ENCODE data around the gene RFX4. TPM values are rescaled to one million over a fixed set of nuclear protein-coding genes. Genes with fewer than 3 reads are reported as not detected.
"Not testable (repeated sequence)": the region's sequence is repeated elsewhere in the genome, so short reads cannot be mapped to it uniquely, and the experiment has no call there.

RFX4 gene
- polyA plus RNA-seq, 1 donor (not counting 4 experiments of a cell fraction or from before 2014, with no cell fraction given), result not detected

DNA sequence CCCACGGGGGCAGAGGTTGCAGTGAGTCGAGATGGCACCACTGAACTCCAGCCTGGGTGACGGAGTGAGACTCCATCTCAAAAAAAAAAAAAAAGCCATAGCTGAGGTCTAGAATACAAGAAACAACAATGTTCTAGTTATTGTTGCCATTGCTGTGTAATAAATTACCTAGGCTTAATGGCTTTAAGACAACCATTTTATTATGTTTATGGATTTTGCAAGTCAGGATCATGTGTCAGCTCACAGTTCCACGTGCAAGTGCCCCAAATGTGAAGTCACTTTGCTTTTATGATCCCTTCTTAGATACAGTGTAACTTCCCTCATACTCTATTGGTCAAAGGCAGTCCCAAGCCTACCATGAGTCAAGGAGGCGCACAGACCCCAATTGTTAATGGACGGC is 142.1 kb downstream of the RFX4 start:
- Histone ChIP-seq H3K4me3 (ENCODE audit: control insufficient read depth in 2 of 3, extremely low read depth in 1 of 3, insufficient read depth in 2 of 3, low read depth in 1 of 3, low read length in 3 of 3) (no peak overlapping the region), H3K36me3 (ENCODE audit: control insufficient read depth in 2 of 2, extremely low read depth in 1 of 2, insufficient read depth in 2 of 2, low read length in 2 of 2) (no peaks in the 10 kb centered on the region), H3K9ac (ENCODE audit: control insufficient read depth, extremely low read depth, insufficient read depth, low read length) (no peak overlapping the region), H3K4me1 (ENCODE audit: control insufficient read depth, extremely low read depth, insufficient read depth, low read length) (no peaks in the 10 kb centered on the region), H3K9me1 (ENCODE audit: control insufficient read depth, extremely low read depth, insufficient read depth, low read length) (no peaks in the 10 kb centered on the region), H2AFZ (ENCODE audit: control insufficient read depth, low read length) (no peak overlapping the region), H3K79me2 (ENCODE audit: control insufficient read depth, insufficient read depth, low read length) (no peaks in the 10 kb centered on the region), H3K9me3 (ENCODE audit: control insufficient read depth, low read depth, low read length) (no peaks in the 10 kb centered on the region), H3K27me3 (ENCODE audit: control insufficient read depth, extremely low read depth, insufficient read depth, low read length) (peaks cover 4% of the 10 kb centered on the region), H4K20me1 (ENCODE audit: control insufficient read depth, extremely low read depth, insufficient read depth, low read length) (no peaks in the 10 kb centered on the region), H3K4me2 (ENCODE audit: control insufficient read depth, extremely low read depth, insufficient read depth, low read depth, low read length) (no peak overlapping the region), H3K27ac (ENCODE audit: control insufficient read depth, insufficient read depth, low read length) (no peak overlapping the region)
- TF ChIP-seq, protein P1, sequence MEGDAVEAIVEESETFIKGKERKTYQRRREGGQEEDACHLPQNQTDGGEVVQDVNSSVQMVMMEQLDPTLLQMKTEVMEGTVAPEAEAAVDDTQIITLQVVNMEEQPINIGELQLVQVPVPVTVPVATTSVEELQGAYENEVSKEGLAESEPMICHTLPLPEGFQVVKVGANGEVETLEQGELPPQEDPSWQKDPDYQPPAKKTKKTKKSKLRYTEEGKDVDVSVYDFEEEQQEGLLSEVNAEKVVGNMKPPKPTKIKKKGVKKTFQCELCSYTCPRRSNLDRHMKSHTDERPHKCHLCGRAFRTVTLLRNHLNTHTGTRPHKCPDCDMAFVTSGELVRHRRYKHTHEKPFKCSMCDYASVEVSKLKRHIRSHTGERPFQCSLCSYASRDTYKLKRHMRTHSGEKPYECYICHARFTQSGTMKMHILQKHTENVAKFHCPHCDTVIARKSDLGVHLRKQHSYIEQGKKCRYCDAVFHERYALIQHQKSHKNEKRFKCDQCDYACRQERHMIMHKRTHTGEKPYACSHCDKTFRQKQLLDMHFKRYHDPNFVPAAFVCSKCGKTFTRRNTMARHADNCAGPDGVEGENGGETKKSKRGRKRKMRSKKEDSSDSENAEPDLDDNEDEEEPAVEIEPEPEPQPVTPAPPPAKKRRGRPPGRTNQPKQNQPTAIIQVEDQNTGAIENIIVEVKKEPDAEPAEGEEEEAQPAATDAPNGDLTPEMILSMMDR (optimal IDR thresholded peaks at IDR 0.05 in 1 of 3, IDR thresholded peaks at IDR 0.05 in 1 of 3, conservative IDR thresholded peaks at IDR 0.05 in 1 of 3; ENCODE audit: extremely low read depth in 1 of 3, insufficient read depth in 2 of 3, low read length in 3 of 3), result no peak
- no peak for TF ChIP-seq EZH2 (IDR thresholded peaks at IDR 0.05; ENCODE audit: low read length)
- no peak for FAIRE-seq
- dilution Hi-C loops (cut with MboI; ENCODE audit: extremely low pct_ligation_motif_present, low sequenced_read_pairs), result no loop called here
- no peak for DNase-seq (ENCODE audit: low read depth, low spot score)

DNA sequence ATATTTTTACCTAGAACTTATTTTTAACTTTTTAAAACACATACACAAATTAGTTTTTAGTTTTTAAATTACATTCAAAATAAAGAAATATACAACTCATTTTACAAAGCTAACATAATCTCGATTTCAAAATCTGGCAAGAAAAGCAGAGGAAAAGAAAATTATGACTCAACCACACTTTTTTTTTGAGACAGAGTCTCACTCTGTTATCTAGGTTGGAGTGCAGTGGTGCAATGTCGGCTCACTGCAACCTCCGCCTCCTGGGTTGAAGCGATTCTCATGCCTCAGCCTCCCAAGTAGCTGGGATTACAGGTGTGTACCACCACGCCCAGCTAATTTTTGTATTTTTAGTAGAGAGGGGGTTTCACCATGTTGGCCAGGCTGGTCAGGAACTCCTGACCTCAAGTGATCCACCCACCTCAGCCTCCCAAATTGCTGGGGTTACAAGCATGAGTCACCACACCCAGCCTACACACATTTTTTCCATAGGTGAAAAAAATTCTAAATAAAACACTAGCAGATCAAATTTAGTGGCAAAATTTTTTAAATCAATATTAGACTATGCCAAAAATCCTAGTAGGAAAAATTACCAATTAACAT is 143.9 kb downstream of the RFX4 start:
- H3K27ac ChIP-seq (ENCODE audit: control insufficient read depth, insufficient read depth, low read length); DNase-seq (ENCODE audit: low read depth, low spot score); H3K4me2 ChIP-seq (ENCODE audit: control insufficient read depth, extremely low read depth, insufficient read depth, low read depth, low read length); H4K20me1 ChIP-seq (ENCODE audit: control insufficient read depth, extremely low read depth, insufficient read depth, low read length); H3K4me1 ChIP-seq (ENCODE audit: control insufficient read depth, extremely low read depth, insufficient read depth, low read length); FAIRE-seq; dilution Hi-C loops (cut with MboI; ENCODE audit: extremely low pct_ligation_motif_present, low sequenced_read_pairs); H3K9ac ChIP-seq (ENCODE audit: control insufficient read depth, extremely low read depth, insufficient read depth, low read length); H3K4me3 ChIP-seq (ENCODE audit: control insufficient read depth in 2 of 3, extremely low read depth in 1 of 3, insufficient read depth in 2 of 3, low read depth in 1 of 3, low read length in 3 of 3); H3K79me2 ChIP-seq (ENCODE audit: control insufficient read depth, insufficient read depth, low read length); H3K27me3 ChIP-seq (ENCODE audit: control insufficient read depth, extremely low read depth, insufficient read depth, low read length); H3K9me1 ChIP-seq (ENCODE audit: control insufficient read depth, extremely low read depth, insufficient read depth, low read length); H3K36me3 ChIP-seq (ENCODE audit: control insufficient read depth in 2 of 2, extremely low read depth in 1 of 2, insufficient read depth in 2 of 2, low read length in 2 of 2); H2AFZ ChIP-seq (ENCODE audit: control insufficient read depth, low read length); H3K9me3 ChIP-seq (ENCODE audit: control insufficient read depth, low read depth, low read length): not testable (repeated sequence)

DNA sequence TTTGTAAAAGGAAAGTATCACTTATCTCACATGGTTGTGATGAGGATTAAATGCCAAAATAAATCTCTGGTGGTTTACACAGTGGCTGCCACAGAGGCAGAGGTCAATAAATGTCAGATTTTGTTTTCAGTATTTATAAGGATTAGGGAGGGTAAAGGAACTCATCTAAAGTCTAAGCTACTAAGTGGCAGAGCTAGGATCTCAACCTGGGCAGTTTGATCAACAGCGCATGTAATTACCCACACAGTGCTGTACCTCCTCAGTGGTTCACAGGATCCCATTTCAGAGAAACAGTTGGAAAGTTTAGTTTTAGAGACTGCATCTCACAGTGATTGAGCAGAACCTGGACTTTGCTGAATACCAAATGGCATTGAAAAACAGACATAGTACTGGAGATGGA is 146.8 kb downstream of the RFX4 start:
- dilution Hi-C loops (cut with MboI; ENCODE audit: extremely low pct_ligation_motif_present, low sequenced_read_pairs), result no loop called here
- no peaks in the 10 kb centered on the region for H4K20me1 ChIP-seq (ENCODE audit: control insufficient read depth, extremely low read depth, insufficient read depth, low read length)
- FAIRE-seq, result no peak
- H3K4me1 ChIP-seq (ENCODE audit: control insufficient read depth, extremely low read depth, insufficient read depth, low read length), result no peaks in the 10 kb centered on the region
- DNase-seq (ENCODE audit: low read depth, low spot score), result no peak
- H3K9ac ChIP-seq (ENCODE audit: control insufficient read depth, extremely low read depth, insufficient read depth, low read length), result no peak overlapping the region
- TF ChIP-seq, protein P1 (optimal IDR thresholded peaks at IDR 0.05 in 1 of 3, IDR thresholded peaks at IDR 0.05 in 1 of 3, conservative IDR thresholded peaks at IDR 0.05 in 1 of 3; ENCODE audit: extremely low read depth in 1 of 3, insufficient read depth in 2 of 3, low read length in 3 of 3), result no peak
- no peak for TF ChIP-seq EZH2 (IDR thresholded peaks at IDR 0.05; ENCODE audit: low read length)
- no peaks in the 10 kb centered on the region for H3K36me3 ChIP-seq (ENCODE audit: control insufficient read depth in 2 of 2, extremely low read depth in 1 of 2, insufficient read depth in 2 of 2, low read length in 2 of 2)
- no peak overlapping the region for H3K4me2 ChIP-seq (ENCODE audit: control insufficient read depth, extremely low read depth, insufficient read depth, low read depth, low read length)
- H3K79me2 ChIP-seq (ENCODE audit: control insufficient read depth, insufficient read depth, low read length), result no peaks in the 10 kb centered on the region
- no peaks in the 10 kb centered on the region for H3K9me1 ChIP-seq (ENCODE audit: control insufficient read depth, extremely low read depth, insufficient read depth, low read length)
- H2AFZ ChIP-seq (ENCODE audit: control insufficient read depth, low read length), result no peak overlapping the region
- H3K4me3 ChIP-seq (ENCODE audit: control insufficient read depth in 2 of 3, extremely low read depth in 1 of 3, insufficient read depth in 2 of 3, low read depth in 1 of 3, low read length in 3 of 3), result no peak overlapping the region
- H3K27me3 ChIP-seq (ENCODE audit: control insufficient read depth, extremely low read depth, insufficient read depth, low read length), result no peaks in the 10 kb centered on the region
- H3K27ac ChIP-seq (ENCODE audit: control insufficient read depth, insufficient read depth, low read length), result no peak overlapping the region
- H3K9me3 ChIP-seq (ENCODE audit: control insufficient read depth, low read depth, low read length), result no peaks in the 10 kb centered on the region

Data from keratinocyte (primary cell).